ENCODE measurements around the gene DAGLA. TPM values are rescaled to one million over a fixed set of nuclear protein-coding genes. Genes with fewer than 3 reads are reported as not detected.

The DAGLA gene
- total and polyA plus RNA-seq, 2 of the 13 experiments (the other 11 are each of a cell fraction or from before 2014, with no cell fraction given), result 2.6 to 3.9 TPM

- TF ChIP-seq HBP1 (CRISPR knock-in tag; IDR thresholded peaks at IDR 0.05; ENCODE audit: low read depth) (no peak), THAP9 (CRISPR knock-in tag; IDR thresholded peaks at IDR 0.05; ENCODE audit: borderline replicate concordance) (peak; percentile 67; the same call in 1 of the 2 replicates), ZNF883 (CRISPR knock-in tag; IDR thresholded peaks at IDR 0.05; ENCODE audit: not compliant biosample characterization) (no peak), ZNF556 (CRISPR knock-in tag; IDR thresholded peaks at IDR 0.05; ENCODE audit: borderline replicate concordance) (no peak; the same call in 1 of the 2 replicates), KLF6 (CRISPR knock-in tag; IDR thresholded peaks at IDR 0.05) (no peak), ZNF678 (CRISPR knock-in tag; IDR thresholded peaks at IDR 0.05) (no peak), SIX1 (CRISPR knock-in tag; IDR thresholded peaks at IDR 0.05; ENCODE audit: borderline replicate concordance) (no peak), PBX3 (CRISPR knock-in tag; IDR thresholded peaks at IDR 0.05; ENCODE audit: borderline replicate concordance) (no peak), IRX3 (CRISPR knock-in tag; IDR thresholded peaks at IDR 0.05; ENCODE audit: borderline replicate concordance, low read depth) (no peak), ZXDC (CRISPR knock-in tag; IDR thresholded peaks at IDR 0.05) (no peak), RNF2 (conservative IDR thresholded peaks at IDR 0.05; ENCODE audit: low read depth) (no peak), PBX2 (CRISPR knock-in tag; IDR thresholded peaks at IDR 0.05) (peak; percentile 35; the same call in 1 of the 2 replicates), FOXC1 (CRISPR knock-in tag; IDR thresholded peaks at IDR 0.05; ENCODE audit: borderline replicate concordance) (no peak), ZFP36L1 (CRISPR knock-in tag; IDR thresholded peaks at IDR 0.05) (no peak), PRDM10 (CRISPR knock-in tag; IDR thresholded peaks at IDR 0.05; ENCODE audit: low read depth) (no peak), ZNF367 (CRISPR knock-in tag; IDR thresholded peaks at IDR 0.05; ENCODE audit: borderline replicate concordance) (no peak)
These were observed 8.7 kb upstream of the DAGLA start (continued) for GRCh38 chr11:61671527-61671926.
